K562 (cell line): Measurements from ENCODE around the gene EFCAB13.

Experiments used
- ETV6 ChIP-seq, 3 experiments: fragments of 150-350 bp in 1 of 3; sonication (generic) in 1 of 3; formaldehyde crosslinking in 1 of 3; IDR thresholded peaks; 2 replicates each; pipeline versions ENCODE4 v1.6.1 to v1.8.0; 2014 to 2022; ENCODE audit warnings: borderline replicate concordance in 2 of 3, low read depth in 2 of 3, antibody characterized with exemption in 1 of 3, low read length in 1 of 3, mild to moderate bottlenecking in 1 of 3, missing genetic modification reagents in 1 of 3
- KLF16 ChIP-seq: IDR thresholded peaks from 2 replicates; pipeline ENCODE4 v1.6.1; 2016; ENCODE audit warnings: antibody characterized with exemption
- NR3C1 ChIP-seq: sonication (generic); formaldehyde crosslinking; IDR thresholded peaks from 2 replicates; pipeline ENCODE4 v1.8.1; 2022; ENCODE audit warnings: missing genetic modification reagents
- POLR2AphosphoS5 ChIP-seq: IDR thresholded peaks from 2 replicates; pipeline ENCODE4 v1.6.1; 2011; ENCODE audit warnings: mild to moderate bottlenecking, low read depth, low read length, moderate library complexity; ENCODE audit not compliant: control insufficient read depth, insufficient read depth
- SIRT6 ChIP-seq: IDR thresholded peaks from one replicate; pipeline ENCODE4 v1.6.1; 2012; ENCODE audit warnings: low read depth, mild to moderate bottlenecking, control low read depth, inconsistent platforms, low read length, moderate library complexity
- THAP7 ChIP-seq: fragments of 250-450 bp; sonication (Bioruptor Pico); IDR thresholded peaks from 2 replicates; pipeline ENCODE4 v1.5.0; 2021
- TF ChIP-seq, protein P1 (sequence below), 3 experiments: IDR thresholded peaks in 2 of 3; conservative IDR thresholded peaks in 1 of 3; 2 replicates each; pipeline ENCODE4 v1.5.1; 2011 to 2012; ENCODE audit warnings: low read length in 3 of 3, mild to moderate bottlenecking in 3 of 3, control low read depth in 2 of 3, improper control_type of control experiment in 1 of 3, inconsistent platforms in 1 of 3, low read depth in 1 of 3, mixed read lengths in 1 of 3, moderate library complexity in 1 of 3; ENCODE audit not compliant: insufficient read depth in 2 of 3

GRCh38 chr17:47376247-47376646 is 52.5 kb downstream of the EFCAB13 start:
- TF ChIP-seq SIRT6 (no peak), POLR2AphosphoS5 (no peak), KLF16 (no peak), THAP7 (CRISPR knock-in tag) (no peak), ETV6 (IDR thresholded peaks at IDR 0.05; ENCODE audit: borderline replicate concordance in 1 of 2, low read depth in 2 of 2, low read length in 1 of 2) (no peak), ETV6 (CRISPR knock-in tag; IDR thresholded peaks at IDR 0.05; ENCODE audit: borderline replicate concordance) (no peak), NR3C1 (CRISPR knock-in tag) (no peak)
- TF ChIP-seq, protein P1, sequence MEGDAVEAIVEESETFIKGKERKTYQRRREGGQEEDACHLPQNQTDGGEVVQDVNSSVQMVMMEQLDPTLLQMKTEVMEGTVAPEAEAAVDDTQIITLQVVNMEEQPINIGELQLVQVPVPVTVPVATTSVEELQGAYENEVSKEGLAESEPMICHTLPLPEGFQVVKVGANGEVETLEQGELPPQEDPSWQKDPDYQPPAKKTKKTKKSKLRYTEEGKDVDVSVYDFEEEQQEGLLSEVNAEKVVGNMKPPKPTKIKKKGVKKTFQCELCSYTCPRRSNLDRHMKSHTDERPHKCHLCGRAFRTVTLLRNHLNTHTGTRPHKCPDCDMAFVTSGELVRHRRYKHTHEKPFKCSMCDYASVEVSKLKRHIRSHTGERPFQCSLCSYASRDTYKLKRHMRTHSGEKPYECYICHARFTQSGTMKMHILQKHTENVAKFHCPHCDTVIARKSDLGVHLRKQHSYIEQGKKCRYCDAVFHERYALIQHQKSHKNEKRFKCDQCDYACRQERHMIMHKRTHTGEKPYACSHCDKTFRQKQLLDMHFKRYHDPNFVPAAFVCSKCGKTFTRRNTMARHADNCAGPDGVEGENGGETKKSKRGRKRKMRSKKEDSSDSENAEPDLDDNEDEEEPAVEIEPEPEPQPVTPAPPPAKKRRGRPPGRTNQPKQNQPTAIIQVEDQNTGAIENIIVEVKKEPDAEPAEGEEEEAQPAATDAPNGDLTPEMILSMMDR (IDR thresholded peaks at IDR 0.05 in 2 of 3, conservative IDR thresholded peaks at IDR 0.05 in 1 of 3; ENCODE audit: insufficient read depth in 2 of 3, low read depth in 1 of 3, low read length in 3 of 3), result no peak
